ENCODE data around the gene CALML3. TPM values are rescaled to one million over a fixed set of nuclear protein-coding genes. Genes with fewer than 3 reads are reported as not detected.

The CALML3 gene
- total RNA-seq, 3 donors from 2014 or later (not counting 1 experiment from before 2014, with no cell fraction given) = not detected

DNA sequence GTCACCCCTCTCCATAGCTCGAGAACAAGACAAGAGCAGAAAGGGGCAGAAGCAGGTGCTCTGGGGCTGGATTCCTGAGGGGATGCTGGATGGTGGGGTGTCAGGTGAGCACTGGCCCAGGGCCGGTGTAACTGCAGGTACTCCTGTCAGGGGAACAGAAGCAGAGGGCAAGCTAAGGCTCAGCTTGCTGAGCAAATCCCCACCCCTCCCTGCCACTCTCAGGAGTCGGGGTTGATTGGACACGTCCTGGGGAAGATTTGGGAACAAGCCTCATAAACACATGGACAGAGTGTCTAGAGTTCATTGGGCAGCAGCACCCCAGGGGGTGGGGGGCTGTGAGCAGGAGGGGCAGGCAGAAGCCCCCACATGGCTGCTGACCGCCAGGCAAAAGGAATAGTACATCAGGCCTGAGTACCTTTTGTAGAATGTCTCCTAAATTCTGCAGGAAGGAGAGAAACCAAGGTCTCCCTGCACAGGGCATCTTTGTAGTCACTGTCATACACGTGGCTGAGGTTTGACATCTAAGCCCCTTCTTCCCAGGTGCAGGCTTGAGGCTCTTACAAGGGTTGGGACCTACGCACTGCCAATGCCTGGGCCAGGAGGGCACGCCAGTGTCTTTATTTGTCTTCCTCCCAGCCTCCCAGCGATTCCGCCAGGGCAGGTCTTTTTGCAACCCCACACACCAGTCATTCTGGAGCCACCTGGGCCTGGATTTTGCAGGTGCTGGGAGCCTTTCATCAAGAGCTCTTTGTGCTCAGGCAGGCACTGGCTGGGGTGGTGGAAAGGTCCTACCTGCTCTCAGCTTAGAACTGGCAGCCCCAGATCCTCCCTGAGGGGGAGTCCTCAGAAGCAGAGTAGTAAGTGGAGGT, 2.8 kb downstream of the CALML3 start:
- no peaks in the 10 kb centered on the region for H3K9me3 Mint-ChIP-seq
- DNase-seq = no peak

DNA sequence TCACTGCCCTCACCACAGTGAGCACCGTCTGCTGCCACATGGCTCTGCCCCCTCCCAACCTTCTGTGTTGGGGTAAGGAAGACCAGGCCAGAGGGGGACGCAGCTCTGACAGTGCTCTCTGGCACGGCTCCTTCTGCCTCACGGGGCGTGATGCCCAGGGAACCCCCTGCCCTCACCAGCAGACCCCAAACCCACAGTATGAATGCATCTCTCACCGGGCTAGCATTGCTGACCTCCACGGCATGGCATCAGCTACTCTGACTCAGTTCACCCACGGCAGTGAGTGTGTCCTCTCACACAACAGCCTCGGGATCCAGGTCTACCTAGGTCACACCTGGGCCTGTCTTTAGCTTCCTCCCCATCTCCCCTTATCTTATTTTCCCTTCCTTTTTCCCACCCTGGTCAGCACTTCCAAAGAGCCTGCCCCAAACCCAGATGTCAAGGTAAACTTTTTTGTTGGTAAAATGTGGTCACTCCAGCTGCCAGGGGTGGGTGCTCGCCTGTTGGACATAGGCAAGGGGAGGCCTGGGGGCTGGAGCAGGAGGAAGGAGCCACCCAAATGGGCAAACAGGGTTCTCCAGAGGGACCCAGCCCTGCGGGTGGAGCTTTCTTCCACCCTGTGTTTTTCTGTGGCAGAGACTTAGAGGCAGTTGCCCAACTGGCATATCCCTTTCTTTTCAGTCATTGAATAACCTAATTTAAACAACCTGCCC, 4.4 kb downstream of the CALML3 start:
- Histone ChIP-seq H3K4me3 (ENCODE audit: low read length) (no peak overlapping the region), H3K27ac (ENCODE audit: low read length) (no peak overlapping the region), H3K27me3 (ENCODE audit: control insufficient read depth, insufficient read depth, low read length) (no peaks in the 10 kb centered on the region), H3K36me3 (ENCODE audit: control insufficient read depth, insufficient read depth, low read length) (no peaks in the 10 kb centered on the region), H3K4me1 (ENCODE audit: control insufficient read depth, insufficient read depth, low read length) (no peaks in the 10 kb centered on the region), H3K9me3 (ENCODE audit: control insufficient read depth, insufficient read depth, low read length) (no peaks in the 10 kb centered on the region)
- no peaks in the 10 kb centered on the region for H3K27me3 Mint-ChIP-seq (ENCODE audit: low read depth in 2 of 2)
- ATAC-seq = no peak
- WGBS (ENCODE audit: insufficient coverage) = 87% methylated on average over 11 of the region's 11 CpGs
- no peak for DNase-seq
- TF ChIP-seq, protein P1, sequence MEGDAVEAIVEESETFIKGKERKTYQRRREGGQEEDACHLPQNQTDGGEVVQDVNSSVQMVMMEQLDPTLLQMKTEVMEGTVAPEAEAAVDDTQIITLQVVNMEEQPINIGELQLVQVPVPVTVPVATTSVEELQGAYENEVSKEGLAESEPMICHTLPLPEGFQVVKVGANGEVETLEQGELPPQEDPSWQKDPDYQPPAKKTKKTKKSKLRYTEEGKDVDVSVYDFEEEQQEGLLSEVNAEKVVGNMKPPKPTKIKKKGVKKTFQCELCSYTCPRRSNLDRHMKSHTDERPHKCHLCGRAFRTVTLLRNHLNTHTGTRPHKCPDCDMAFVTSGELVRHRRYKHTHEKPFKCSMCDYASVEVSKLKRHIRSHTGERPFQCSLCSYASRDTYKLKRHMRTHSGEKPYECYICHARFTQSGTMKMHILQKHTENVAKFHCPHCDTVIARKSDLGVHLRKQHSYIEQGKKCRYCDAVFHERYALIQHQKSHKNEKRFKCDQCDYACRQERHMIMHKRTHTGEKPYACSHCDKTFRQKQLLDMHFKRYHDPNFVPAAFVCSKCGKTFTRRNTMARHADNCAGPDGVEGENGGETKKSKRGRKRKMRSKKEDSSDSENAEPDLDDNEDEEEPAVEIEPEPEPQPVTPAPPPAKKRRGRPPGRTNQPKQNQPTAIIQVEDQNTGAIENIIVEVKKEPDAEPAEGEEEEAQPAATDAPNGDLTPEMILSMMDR (IDR thresholded peaks at IDR 0.05) = no peak
- no peaks in the 10 kb centered on the region for H3K4me1 Mint-ChIP-seq
- intact Hi-C loops (cut with micrococcal nuclease) = no loop called here
- no peaks in the 10 kb centered on the region for H3K9me3 Mint-ChIP-seq
- no peaks in the 10 kb centered on the region for H3K36me3 Mint-ChIP-seq
- H3K27ac Mint-ChIP-seq = no peak overlapping the region
- no peak overlapping the region for H3K4me3 Mint-ChIP-seq

More for the DNA sequence above, 2.8 kb downstream of the CALML3 start:
- Histone ChIP-seq H3K4me1 (ENCODE audit: control insufficient read depth, insufficient read depth, low read length) (no peaks in the 10 kb centered on the region), H3K36me3 (ENCODE audit: control insufficient read depth, insufficient read depth, low read length) (no peaks in the 10 kb centered on the region), H3K27ac (ENCODE audit: low read length) (no peak overlapping the region), H3K4me3 (ENCODE audit: low read length) (no peak overlapping the region), H3K27me3 (ENCODE audit: control insufficient read depth, insufficient read depth, low read length) (no peaks in the 10 kb centered on the region), H3K9me3 (ENCODE audit: control insufficient read depth, insufficient read depth, low read length) (no peaks in the 10 kb centered on the region)
- Mint-ChIP-seq H3K4me3 (no peak overlapping the region), H3K27me3 (ENCODE audit: low read depth in 2 of 2) (no peaks in the 10 kb centered on the region), H3K27ac (no peak overlapping the region), H3K4me1 (no peaks in the 10 kb centered on the region), H3K36me3 (no peaks in the 10 kb centered on the region)
- 82% methylated on average over 10 of the region's 10 CpGs for WGBS (ENCODE audit: insufficient coverage)
- TF ChIP-seq, protein P1 (IDR thresholded peaks at IDR 0.05) = no peak
- intact Hi-C loops (cut with micrococcal nuclease) = no loop called here
- no peak for ATAC-seq

DNA sequence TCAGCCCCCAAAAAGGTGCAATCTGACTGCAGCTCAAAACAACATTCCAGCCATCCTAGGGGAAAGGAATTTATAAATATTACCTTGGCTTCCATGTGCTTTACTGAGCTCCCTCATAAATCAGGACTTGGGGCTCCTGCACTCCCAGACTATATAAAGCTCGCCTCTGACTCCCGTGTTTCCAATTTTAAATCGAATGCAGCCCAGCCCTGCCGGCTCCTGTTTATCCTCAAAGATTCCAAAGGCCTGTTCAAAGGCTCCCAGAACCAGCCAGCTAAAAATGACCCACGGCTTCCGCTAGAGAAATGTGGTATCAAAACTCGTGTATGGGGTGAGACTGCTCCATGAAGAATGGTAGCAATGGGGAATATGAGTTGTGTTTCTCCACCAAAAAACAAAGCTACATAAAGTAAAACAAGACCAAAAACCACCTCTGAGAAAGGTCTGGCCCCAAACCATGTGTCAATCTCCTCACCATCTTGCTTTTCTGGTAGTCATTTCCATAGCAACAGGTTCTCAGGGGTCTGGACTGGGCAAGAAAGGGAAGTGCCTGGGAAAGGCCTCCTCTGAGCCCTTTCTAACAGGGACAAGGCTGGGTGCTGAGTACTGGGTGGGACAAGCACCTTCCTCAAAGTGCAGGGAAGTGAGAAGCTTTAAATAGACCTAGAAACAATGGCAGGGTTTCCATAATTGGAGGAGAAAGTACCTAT, 5.1 kb downstream of the CALML3 start:
- no peaks in the 10 kb centered on the region for H3K4me1 Mint-ChIP-seq

More for the DNA sequence above, 5.1 kb downstream of the CALML3 start:
- ATAC-seq (no peak), DNase-seq (no peak)
- 83% methylated on average over 6 of the region's 7 CpGs for whole genome bisulfite sequencing (ENCODE audit: insufficient coverage)
- TF ChIP-seq, protein P1 (IDR thresholded peaks at IDR 0.05) = no peak
- no peaks in the 10 kb centered on the region for H3K27me3 ChIP-seq (ENCODE audit: control insufficient read depth, insufficient read depth, low read length)
- no peak overlapping the region for H3K27ac ChIP-seq (ENCODE audit: low read length)
- Mint-ChIP-seq H3K36me3 (no peaks in the 10 kb centered on the region), H3K27me3 (ENCODE audit: low read depth in 2 of 2) (no peaks in the 10 kb centered on the region), H3K4me3 (no peak overlapping the region), H3K9me3 (no peaks in the 10 kb centered on the region), H3K27ac (no peak overlapping the region)
- no peaks in the 10 kb centered on the region for H3K9me3 ChIP-seq (ENCODE audit: control insufficient read depth, insufficient read depth, low read length)
- intact Hi-C loops (cut with micrococcal nuclease) = no loop called here
- H3K4me3 ChIP-seq (ENCODE audit: low read length) = no peak overlapping the region
- no peaks in the 10 kb centered on the region for H3K36me3 ChIP-seq (ENCODE audit: control insufficient read depth, insufficient read depth, low read length)
- no peaks in the 10 kb centered on the region for H3K4me1 ChIP-seq (ENCODE audit: control insufficient read depth, insufficient read depth, low read length)
